ENCODE measurements around the gene PPP4R4.
A peak's percentile ranks its signal among the peaks of the same experiment; 100 is the strongest.

PPP4R4 gene

DNA sequence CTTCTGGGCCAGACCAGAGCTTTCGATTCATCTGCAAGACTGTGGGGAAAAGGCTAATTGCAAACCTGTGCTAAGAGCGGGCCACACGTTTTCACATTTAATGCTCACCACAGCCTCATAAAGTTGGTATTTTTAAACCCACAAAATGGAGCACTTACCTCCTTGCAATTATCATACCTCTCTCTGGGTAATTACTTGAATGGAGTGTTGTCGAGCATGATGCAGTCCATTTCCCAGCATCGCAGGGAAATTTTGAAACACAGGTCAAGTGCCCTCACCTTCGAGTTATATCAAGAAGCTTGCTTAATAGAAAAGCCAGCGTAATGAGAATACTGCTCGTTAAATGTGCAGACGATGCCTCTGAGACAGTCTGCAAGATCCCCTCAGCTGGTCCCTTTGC lies 35.9 kb upstream of the PPP4R4 start:
- TF ChIP-seq, protein P1, sequence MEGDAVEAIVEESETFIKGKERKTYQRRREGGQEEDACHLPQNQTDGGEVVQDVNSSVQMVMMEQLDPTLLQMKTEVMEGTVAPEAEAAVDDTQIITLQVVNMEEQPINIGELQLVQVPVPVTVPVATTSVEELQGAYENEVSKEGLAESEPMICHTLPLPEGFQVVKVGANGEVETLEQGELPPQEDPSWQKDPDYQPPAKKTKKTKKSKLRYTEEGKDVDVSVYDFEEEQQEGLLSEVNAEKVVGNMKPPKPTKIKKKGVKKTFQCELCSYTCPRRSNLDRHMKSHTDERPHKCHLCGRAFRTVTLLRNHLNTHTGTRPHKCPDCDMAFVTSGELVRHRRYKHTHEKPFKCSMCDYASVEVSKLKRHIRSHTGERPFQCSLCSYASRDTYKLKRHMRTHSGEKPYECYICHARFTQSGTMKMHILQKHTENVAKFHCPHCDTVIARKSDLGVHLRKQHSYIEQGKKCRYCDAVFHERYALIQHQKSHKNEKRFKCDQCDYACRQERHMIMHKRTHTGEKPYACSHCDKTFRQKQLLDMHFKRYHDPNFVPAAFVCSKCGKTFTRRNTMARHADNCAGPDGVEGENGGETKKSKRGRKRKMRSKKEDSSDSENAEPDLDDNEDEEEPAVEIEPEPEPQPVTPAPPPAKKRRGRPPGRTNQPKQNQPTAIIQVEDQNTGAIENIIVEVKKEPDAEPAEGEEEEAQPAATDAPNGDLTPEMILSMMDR (IDR thresholded peaks at IDR 0.05; ENCODE audit: low read depth, low read length, missing control alignments): no peak
- H3K4me3 ChIP-seq (replicated peaks; ENCODE audit: low read depth, low read length): no peak overlapping the region
- DNase-seq (ENCODE audit: extremely low read depth, low read depth): no peak

DNA sequence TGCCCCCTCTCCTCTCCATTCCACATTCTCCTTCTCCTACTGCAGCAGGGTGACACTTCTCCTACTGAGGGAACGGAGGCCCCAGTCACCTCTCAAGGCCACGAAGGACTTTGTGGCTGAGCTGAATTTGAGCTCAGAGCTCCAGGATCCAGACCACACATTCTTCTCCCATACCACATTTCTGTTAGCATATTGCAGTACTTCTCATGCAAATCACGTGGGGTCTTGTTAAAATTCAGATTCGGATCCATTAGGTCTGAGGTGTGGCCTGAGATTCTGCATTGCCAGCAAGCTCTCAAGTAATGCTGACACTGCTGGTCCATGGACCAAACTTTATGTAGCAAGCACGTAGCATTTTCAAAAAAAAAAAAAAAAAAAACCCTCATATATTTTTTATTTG lies 35.1 kb upstream of the PPP4R4 start:
- TF ChIP-seq, protein P1 (IDR thresholded peaks at IDR 0.05; ENCODE audit: low read depth, low read length, missing control alignments): no peak
- no peak for DNase-seq (ENCODE audit: extremely low read depth, low read depth)
- no peak overlapping the region for H3K4me3 ChIP-seq (replicated peaks; ENCODE audit: low read depth, low read length)

DNA sequence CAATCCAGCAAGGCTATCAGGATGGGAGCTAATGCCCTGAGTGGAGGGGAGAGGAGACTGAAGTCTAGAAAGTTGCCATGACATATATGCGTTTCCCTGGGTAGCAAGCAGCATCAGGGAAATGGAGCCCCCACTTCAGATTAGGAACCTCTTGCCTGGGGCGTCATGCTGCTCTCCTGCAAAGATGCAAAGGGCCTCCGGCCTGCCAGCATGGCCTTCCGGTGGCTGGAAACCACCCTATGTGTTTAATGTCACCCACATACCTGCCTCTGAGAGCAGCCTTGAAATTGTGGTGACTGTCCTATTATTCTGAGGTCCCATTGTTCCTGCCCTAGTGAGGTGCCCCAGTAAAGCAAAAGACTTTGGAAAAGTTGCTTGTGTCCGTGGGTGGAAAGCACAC lies 34.7 kb upstream of the PPP4R4 start:
- TF ChIP-seq, protein P1 (IDR thresholded peaks at IDR 0.05; ENCODE audit: low read depth, low read length, missing control alignments): no peak
- DNase-seq (ENCODE audit: extremely low read depth, low read depth): no peak
- no peak overlapping the region for H3K4me3 ChIP-seq (replicated peaks; ENCODE audit: low read depth, low read length)

DNA sequence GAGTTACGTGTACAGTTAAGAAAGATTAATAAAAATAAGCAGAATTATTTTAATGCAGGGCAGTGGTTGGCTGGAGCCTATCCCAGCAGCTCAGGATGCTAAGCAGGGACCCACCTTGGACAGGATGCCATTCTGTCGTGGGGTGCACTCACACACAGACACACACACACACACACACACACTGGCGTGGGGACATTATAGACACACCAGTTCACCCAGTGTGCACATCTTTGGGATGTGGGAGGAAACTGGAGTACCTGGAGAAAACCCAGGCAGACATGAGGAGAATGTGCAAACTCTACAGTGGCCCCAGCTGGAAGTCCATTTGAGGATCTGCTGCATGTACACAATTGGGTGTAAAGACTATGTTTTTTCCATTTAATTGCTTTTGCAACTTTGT lies 31.9 kb upstream of the PPP4R4 start:
- H3K4me3 ChIP-seq (replicated peaks; ENCODE audit: low read depth, low read length): no peak overlapping the region
- no peak for DNase-seq (ENCODE audit: extremely low read depth, low read depth)
- TF ChIP-seq, protein P1 (IDR thresholded peaks at IDR 0.05; ENCODE audit: low read depth, low read length, missing control alignments): no peak

DNA sequence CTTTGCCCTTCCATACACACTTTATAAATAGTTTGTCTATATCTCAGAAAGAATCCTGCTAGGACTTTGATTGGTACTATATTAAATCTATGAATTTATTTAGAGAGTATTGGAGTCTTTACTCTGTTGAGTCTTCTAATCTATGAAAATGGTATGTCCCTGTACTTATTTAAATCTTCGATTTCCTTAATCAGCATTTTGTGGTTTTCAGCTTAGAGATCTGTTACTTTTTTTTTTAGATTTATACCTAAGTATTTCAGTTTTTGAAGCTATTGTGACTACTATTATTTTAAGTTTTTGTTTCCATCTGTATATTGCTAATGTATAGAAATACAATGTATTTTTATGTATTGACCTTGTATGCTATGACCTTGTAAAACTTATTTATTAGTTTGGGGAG lies 31.3 kb upstream of the PPP4R4 start:
- no peak for DNase-seq (ENCODE audit: extremely low read depth, low read depth)
- no peak overlapping the region for H3K4me3 ChIP-seq (replicated peaks; ENCODE audit: low read depth, low read length)
- TF ChIP-seq, protein P1 (IDR thresholded peaks at IDR 0.05; ENCODE audit: low read depth, low read length, missing control alignments): no peak

DNA sequence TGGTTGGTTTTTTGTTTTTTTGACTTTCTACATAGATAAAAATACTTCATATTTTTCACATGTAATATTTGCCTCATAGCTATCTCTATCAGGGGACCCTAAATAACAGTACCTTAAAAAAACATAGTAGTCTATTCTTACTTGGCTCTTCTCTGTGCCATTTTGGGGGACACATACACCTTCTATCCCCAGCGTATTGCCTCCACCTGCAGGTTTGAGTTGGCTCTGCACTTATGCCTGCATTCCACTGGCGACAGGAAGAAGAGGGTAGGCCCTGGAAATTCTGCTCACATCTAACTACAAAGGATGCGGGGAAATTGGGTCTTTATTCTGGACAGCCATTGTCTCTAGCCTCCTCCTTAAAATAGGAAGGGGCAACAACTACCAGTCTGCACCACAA lies 30.9 kb upstream of the PPP4R4 start:
- TF ChIP-seq, protein P1 (IDR thresholded peaks at IDR 0.05; ENCODE audit: low read depth, low read length, missing control alignments): peak; percentile 27
- H3K4me3 ChIP-seq (replicated peaks; ENCODE audit: low read depth, low read length): no peak overlapping the region
- no peak for DNase-seq (ENCODE audit: extremely low read depth, low read depth)

DNA sequence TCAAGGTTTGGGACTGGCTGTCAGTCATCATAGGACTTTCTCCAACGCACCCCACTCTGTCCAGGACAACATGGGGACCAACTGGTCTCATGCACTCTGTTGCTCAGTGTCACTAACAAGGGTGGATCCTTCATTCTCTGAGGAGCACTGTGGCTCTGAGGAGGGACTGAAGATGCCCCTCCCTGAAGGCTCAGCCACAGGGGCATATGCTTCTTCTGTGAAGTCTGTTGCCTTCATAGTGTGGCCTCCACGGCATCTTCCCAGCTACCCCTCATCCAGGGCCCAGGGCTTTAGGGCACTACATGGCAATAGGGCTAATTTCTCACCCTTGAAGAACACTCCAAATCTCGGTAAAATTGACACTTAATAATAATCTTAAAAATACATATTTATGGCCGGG lies 30.4 kb upstream of the PPP4R4 start:
- DNase-seq (ENCODE audit: extremely low read depth, low read depth): no peak
- H3K4me3 ChIP-seq (replicated peaks; ENCODE audit: low read depth, low read length): no peak overlapping the region
- TF ChIP-seq, protein P1 (IDR thresholded peaks at IDR 0.05; ENCODE audit: low read depth, low read length, missing control alignments): no peak

Measured in HFF-Myc (cell line).